T-helper 9 cell (primary cell): Measurements from ENCODE around the gene SLC16A12.
"Not testable (repeated sequence)": the region's sequence is repeated elsewhere in the genome, so short reads cannot be mapped to it uniquely, and the experiment has no call there.

Experiments
- DNase-seq: peaks from one replicate; pipeline ENCODE4 v3.0.0-alpha.2; 2020

SLC16A12 gene

DNA sequence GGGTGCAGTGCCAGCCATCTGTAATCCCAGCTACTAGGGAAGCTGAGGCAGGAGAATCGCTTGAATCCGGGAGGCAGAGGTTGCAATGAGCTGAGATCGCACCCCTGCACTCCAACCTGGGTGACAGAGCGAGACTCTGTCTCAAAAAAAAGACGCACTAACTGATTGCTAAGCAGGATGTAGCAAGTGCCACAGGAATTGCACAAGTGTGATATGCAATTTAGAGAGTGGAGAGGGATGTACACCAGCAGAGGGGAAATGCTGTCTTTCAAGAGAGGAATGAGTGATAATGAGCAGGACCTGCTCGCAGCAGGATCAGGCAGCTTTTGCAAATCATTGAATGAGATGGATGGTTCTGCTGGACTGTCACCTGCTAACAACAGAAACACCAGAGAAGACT, 13.3 kb upstream of the SLC16A12 start:
- no peak for DNase-seq

DNA sequence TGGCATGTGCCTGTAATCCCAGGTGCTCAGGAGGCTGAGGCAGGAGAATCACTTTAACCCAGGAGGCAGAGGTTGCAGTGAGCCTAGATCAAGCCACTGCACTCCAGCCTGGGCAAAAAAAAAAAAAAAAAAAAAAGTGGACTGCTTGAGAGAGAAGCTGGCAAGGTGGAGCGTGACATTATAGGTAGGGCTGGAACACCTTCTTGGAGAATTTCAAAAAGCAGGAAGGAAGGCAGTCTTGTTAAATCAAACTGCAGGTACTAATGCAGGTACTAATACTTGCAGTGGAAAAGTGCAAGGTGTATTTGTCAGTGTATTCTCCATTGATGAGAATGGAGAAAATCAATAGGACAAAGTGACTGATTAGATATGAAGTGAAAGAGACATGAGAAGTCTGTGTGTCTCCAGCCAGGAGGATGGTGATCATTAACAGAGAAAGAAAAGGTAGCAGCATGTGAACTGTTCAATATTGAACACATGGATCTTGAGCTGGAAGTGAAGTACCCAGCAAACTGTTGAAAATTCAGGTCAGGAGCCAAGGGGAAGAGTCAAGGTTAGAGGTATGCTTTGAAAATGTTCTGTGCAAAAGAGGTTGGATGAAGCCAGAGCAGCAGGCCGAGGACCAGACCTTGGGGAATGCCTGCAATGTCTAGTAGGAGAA, 12.6 kb upstream of the SLC16A12 start:
- DNase-seq = no peak

DNA sequence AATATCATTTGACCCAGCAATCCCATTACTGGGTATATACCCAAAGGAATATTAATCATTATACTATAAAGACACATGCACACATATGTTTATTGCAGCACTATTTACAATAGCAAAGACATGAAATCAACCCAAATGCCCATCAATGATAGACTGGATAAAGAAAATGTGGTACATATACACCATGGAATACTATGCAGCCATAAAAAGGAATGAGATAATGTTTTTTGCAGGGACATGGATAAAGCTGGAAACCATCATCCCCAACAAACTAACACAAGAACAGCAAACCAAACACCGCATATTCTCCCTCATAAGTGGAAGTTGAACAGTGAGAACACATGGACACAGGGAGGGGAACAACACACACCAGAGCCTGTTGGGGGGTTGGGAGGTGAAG, 11.3 kb upstream of the SLC16A12 start:
- not testable (repeated sequence) for DNase-seq

DNA sequence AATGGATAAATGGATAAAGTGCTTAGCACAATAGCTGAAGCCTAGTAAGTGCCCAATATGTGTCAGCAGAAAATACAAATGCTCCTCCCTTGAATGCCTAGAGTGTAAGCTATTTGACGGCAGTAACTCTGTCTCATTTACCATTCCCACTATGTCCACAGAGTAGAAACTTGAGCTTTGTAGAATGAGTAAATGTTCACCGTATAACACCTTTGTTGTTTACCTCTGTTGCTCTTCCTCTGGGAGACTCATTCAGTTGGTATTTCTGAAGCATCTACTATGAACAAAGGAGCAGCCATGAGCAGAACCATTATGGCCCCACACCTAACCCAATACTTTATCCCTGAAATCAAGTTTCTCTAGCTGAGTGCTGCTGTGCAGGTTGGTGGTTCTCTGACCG, 8.4 kb upstream of the SLC16A12 start:
- no peak for DNase-seq

GRCh38 chr10:89540420-89540949, 5.1 kb upstream of the SLC16A12 start:
- no peak for DNase-seq

DNA sequence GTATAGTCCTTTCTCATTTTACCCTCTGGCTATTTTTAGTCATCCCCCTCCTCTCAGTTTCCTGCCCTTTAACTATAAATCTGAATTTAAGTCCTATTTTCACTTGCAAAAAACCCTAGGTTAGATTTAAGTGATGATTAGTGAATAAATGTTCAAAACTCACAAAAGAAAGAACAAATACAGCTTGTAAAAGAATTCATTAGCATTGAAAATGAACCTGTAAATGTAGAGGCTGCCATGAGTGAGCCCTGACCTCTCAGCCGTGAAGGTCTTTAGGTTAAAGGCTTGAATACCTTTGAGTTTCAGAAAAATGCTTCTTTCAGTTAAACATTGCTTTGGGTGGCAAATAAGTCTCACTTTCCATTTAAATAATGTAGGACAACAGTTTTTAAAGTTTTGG, 2.0 kb upstream of the SLC16A12 start:
- no peak for DNase-seq

DNA sequence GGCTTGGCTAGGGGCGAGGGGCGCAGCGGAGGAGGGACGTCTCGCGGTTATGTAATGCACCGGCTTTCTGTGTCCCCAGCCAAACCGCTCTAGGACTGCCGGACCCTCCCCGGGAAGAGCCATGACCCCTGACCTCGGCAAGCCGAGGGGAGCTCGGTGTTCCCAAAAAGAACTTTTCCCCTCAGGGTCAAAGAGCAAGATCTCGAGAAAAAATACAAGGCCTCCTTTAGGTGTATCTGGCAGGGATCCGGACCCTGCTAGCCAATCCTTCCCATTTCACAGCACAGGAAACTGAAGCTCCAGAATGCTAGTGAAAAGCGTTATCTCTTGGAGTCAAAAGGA, 590 bp upstream of the SLC16A12 start:
- DNase-seq = no peak

GRCh38 chr10:89534826-89535166, 598 bp downstream of the SLC16A12 start:
- DNase-seq = no peak

DNA sequence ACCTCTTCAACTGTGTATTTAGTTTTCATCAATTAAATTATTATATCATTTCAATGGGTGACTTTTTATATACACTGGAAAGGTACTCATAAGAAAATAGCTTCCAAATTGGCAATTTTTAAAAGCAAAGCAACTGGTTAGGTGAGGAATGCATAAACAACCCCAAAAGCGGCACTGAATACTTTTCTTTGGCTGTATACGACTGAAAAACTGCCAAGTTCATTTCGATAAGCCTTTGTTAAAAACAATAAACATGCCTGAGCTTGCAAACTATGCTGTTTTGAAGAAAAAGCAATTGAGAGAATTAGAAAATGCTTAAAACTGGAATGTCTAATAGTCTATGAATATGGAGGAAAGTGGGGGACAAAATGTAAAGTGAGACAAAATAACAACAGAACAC, 2.9 kb downstream of the SLC16A12 start:
- no peak for DNase-seq

DNA sequence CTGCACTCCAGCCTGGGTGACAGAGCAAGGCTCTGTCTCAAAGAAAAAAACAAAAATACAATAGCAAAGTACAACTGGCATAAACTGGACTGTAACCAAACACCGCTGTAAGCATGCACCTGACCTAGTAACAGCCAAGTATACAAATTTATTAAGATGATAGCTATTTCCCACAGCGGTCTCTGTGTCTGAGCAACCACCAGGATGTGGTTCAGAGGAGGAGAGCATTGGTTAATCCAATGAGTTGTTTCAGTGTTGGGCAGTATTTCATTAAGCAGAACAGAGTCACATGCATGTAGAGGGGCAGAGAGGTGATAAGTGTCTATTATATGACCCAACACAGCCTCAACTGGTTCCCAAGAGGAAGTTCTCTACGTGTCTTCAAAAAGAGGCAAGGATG, 4.0 kb downstream of the SLC16A12 start:
- no peak for DNase-seq

GRCh38 chr10:89529711-89530110, 5.7 kb downstream of the SLC16A12 start:
- DNase-seq = not testable (repeated sequence)

GRCh38 chr10:89526358-89526757, 9.0 kb downstream of the SLC16A12 start:
- no peak for DNase-seq

DNA sequence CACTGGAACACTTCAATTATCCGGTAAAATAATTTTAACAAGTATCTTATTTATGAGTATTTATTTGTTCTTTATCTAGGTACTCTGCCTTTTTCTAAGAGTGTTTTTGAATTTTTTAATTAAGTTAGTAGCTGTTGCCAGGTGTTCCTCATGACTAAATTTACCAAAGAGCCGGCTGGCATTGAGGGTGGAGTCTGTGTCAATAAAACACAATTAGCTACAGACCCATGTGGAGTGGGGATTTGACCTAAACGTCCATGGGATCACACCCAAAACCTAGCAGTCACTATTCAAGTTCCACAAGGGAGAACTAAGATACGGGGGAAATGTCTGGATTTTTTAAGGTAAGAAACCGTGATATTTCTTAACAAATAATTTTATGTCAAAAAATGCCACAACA, 9.8 kb downstream of the SLC16A12 start:
- DNase-seq = no peak

GRCh38 chr10:89524279-89524678, 11.1 kb downstream of the SLC16A12 start:
- no peak for DNase-seq

- no peak for DNase-seq
These were observed 12.1 kb downstream of the SLC16A12 start for GRCh38 chr10:89523274-89523673.

- no peak for DNase-seq
These were observed 12.9 kb downstream of the SLC16A12 start for GRCh38 chr10:89522463-89522862.

DNA sequence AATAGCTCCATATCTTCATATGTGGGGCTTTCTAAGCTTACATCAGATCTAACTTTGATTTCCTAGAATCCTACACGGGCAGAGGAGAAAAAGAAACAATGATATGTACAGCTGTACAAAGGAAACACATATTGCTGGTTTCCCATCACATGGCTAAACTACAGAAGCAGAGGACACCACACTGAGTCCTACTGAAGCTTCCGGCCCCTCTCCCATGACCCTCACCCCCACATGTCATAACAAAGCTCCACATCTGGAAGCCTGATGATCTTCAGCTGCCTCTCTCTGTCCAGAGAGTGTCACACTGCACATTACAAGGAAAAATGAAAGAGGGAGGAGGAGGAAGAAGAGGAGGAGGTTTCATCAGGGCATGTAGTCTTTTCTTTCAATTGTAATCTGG, 14.0 kb downstream of the SLC16A12 start:
- DNase-seq = no peak

DNA sequence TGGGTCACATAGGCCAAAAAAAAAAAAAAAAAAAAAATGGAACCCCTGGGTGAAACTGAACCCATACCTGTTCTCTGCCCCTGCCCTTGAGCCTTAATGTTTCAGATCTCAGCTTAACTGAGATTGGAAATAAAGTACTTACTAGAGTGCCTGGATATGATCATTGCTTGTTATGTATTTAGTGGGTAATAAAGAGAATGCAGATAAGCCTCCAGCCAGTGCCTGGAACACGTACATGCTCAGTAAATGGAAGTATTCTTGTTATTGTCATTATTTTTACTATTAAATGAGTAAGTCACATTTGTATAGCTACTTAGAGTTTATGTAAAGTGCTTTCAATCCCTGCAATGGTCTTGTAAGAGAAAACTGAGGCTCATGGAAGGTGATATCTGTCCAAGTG, 14.7 kb downstream of the SLC16A12 start:
- no peak for DNase-seq

DNA sequence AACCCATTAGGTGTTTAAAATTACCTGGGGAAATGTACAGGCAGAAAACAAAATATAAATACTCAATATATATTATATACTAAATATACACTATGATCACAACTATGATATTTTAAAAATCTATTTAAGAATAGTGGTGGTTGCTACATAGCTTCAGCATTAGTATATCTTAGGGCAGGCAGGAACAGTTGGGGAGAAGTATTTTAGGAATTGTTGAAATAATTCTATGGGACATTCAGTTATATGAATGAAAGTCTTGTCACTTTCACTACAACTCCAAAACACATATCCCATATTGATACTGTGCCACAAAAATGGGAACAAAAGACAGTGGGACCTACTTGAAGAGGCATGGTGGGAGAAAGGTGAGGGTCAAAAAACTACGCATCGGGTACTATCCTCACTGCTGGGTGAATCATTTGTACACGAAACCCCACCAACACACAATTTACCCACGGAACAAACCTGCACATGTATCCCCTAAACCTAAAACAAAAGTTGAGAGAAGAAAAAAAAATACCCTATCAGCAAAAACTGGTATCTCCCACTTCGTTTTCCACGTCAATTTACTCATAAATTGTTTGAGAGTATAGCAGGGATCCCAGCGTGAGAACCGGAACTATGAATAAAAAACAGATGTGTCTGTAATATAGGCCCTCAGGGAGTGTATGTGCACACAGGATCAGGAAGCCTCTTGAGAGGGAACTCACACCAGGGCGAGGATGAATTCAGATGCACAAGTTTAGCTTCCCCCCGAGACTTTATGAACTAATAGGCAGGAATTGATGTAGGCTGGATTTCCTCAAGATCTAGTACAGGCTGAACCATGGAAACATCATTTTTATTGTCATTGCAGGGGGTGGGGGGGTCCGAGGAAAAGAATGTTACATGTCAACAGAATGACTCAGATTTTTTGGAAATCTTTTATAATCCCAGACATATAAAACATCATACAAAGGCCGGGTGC, 16.2 kb downstream of the SLC16A12 start:
- no peak for DNase-seq

DNA sequence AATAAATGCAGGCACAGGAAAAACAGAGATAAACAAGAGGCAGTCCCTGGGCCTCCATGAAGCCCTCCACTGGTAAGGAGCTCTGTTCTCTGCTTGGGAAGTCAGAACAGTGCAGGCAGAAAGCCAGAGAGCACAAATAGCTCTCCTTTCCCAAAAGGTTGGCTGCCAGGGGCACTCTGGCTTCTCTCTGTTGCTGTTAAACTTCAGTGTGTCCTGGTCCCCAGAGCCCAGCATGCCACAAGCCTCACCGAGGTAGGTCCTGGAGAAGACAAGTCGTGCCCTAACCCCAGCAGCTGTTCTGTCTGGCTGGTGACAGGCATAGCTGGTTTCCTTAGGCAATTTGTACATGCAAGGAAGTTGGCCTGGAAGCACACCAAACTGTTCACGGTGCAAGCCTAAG, 17.3 kb downstream of the SLC16A12 start:
- no peak for DNase-seq

DNA sequence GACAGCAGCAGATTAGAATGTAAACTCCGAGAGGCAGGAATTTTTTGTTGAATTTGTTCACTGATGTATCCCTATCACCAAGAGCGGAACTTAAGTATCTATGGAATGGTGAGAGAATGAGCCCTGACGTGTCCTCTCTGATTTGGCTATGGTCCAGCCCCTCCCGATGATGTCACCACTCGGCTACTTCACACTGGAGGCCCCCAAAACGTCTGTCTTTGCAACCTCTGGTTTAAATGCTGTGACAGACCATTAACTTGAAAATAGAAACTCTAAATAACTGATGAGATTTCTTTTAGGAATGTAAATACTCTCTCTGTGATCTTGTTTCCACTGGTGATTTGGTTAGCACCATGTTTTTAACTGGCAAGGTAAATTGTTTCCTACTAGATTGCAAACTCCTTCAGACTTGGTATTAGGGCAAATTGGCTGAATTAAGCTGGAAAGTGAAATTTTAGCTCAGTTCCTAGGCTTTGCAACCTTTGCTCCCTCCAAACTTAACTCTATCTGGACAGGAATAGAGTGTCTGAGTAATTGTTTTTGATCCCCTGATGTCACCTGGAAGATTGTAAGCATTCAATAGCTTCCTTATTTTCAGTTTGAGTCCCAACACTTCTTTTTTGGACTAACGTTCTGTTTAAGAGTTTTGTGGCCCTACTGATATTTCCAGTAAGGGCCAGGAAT, 19.1 kb downstream of the SLC16A12 start:
- no peak for DNase-seq

GRCh38 chr10:89515031-89515841, 20.2 kb downstream of the SLC16A12 start:
- no peak for DNase-seq

DNA sequence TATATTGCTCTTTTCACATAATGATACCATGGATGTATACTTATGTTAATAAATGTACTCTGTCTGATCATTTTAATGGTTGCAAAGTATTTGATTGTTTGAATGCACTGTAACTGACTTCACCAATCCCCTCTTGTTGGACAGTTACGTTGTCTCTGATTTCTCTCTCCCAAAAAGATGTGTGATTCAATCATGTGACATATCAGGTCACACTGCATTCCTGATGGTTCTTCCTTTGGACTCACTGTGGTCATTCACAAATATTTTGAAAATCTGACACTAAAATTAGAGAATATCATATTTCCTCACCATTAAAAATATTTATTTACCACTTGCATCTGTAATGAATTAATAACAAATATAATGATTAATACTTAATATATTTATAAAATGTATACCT, 22.2 kb downstream of the SLC16A12 start:
- no peak for DNase-seq
